HepG2 (cell line): ENCODE data around the gene ZMYND10. TPM values are rescaled to one million over a fixed set of nuclear protein-coding genes. Genes with fewer than 3 reads are reported as not detected.
A peak's percentile ranks its signal among the peaks of the same experiment; 100 is the strongest.

Source experiments
- ESRRA ChIP-seq: sonication (generic); formaldehyde crosslinking; IDR thresholded peaks from 2 replicates; pipeline ENCODE4 v1.5.1; 2020; ENCODE audit warnings: mild to moderate bottlenecking, low read depth, missing genetic modification reagents
- FOXP4 ChIP-seq: sonication (generic); formaldehyde crosslinking; IDR thresholded peaks from 2 replicates; pipeline ENCODE4 v1.4.0; 2020; ENCODE audit warnings: missing genetic modification reagents
- HCFC1 ChIP-seq: fragments of 150-350 bp; IDR thresholded peaks from 2 replicates; pipeline ENCODE4 v1.6.1; 2014; ENCODE audit warnings: low read depth, low read length
- KMT2A ChIP-seq: sonication (generic); formaldehyde crosslinking; IDR thresholded peaks from 2 replicates; pipeline ENCODE4 v1.4.0; 2020; ENCODE audit warnings: missing genetic modification reagents
- RXRA ChIP-seq: sonication (generic); formaldehyde crosslinking; IDR thresholded peaks from 2 replicates; pipeline ENCODE4 v1.5.1; 2020; ENCODE audit warnings: missing genetic modification reagents
- SIX1 ChIP-seq: sonication (generic); formaldehyde crosslinking; IDR thresholded peaks from 2 replicates; pipeline ENCODE4 v1.4.0; 2020; ENCODE audit warnings: missing genetic modification reagents, borderline replicate concordance
- SMAD3 ChIP-seq: sonication (generic); formaldehyde crosslinking; IDR thresholded peaks from 2 replicates; pipeline ENCODE4 v1.4.0; 2020; ENCODE audit warnings: missing genetic modification reagents
- SRSF4 ChIP-seq: fragments of 200-400 bp; formaldehyde crosslinking; IDR thresholded peaks from one replicate; pipeline ENCODE4 v1.6.1; 2018; ENCODE audit warnings: mild to moderate bottlenecking, low read depth, low read length, moderate library complexity; ENCODE audit not compliant: poor library complexity, severe bottlenecking
- ZBTB20 ChIP-seq: sonication (generic); formaldehyde crosslinking; IDR thresholded peaks from 2 replicates; pipeline ENCODE4 v1.8.1; 2023; ENCODE audit warnings: missing genetic modification reagents, low read depth, mild to moderate bottlenecking, borderline replicate concordance
- ZBTB4 ChIP-seq: sonication (generic); formaldehyde crosslinking; IDR thresholded peaks from 2 replicates; pipeline ENCODE4 v1.4.0; 2020; ENCODE audit warnings: missing genetic modification reagents, mild to moderate bottlenecking, borderline replicate concordance
- ZHX2 ChIP-seq, 2 experiments: sonication (generic) in 1 of 2; formaldehyde crosslinking in 1 of 2; IDR thresholded peaks; 2 replicates each; pipeline versions ENCODE4 v1.6.1 to v1.9.0; 2014 to 2022; ENCODE audit warnings: antibody characterized with exemption in 1 of 2, borderline replicate concordance in 1 of 2, inconsistent platforms in 1 of 2, low read depth in 1 of 2, missing genetic modification reagents in 1 of 2
- ZNF770 ChIP-seq: sonication (generic); formaldehyde crosslinking; IDR thresholded peaks from 2 replicates; pipeline ENCODE4 v1.5.0; 2020; ENCODE audit warnings: mild to moderate bottlenecking, missing genetic modification reagents
- ZNF781 ChIP-seq: sonication (generic); formaldehyde crosslinking; IDR thresholded peaks from 2 replicates; pipeline ENCODE4 v1.5.1; 2020; ENCODE audit warnings: borderline replicate concordance, mild to moderate bottlenecking, missing genetic modification reagents; ENCODE audit errors: not compliant biosample characterization
- ZNF792 ChIP-seq: IDR thresholded peaks from 2 replicates; pipeline ENCODE4 v1.6.1; 2016
- polyA plus RNA-seq, 8 experiments: library from polyadenylated mRNA; depleted of rRNA in 3 of 8; stranded (reverse) in 7 of 8; unstranded in 1 of 8; fragments of >200 nt; fragmentation: Illumina TruSeq in 4 of 8; extraction: Trizol in 4 of 8; gene quantifications; 2 replicates each; pipeline versions ENCODE4 v1.2.1 to v1.2.3, GENCODE V29; 2011 to 2016; ENCODE audit warnings: low read depth in 4 of 8, missing spikeins in 1 of 8, mixed read lengths in 1 of 8; ENCODE audit not compliant: insufficient read depth in 1 of 8
- total RNA-seq, 5 experiments: library from RNA; depleted of rRNA; stranded (reverse); fragments of >200 nt; fragmentation: Illumina TruSeq; extraction: Trizol; gene quantifications; 2 replicates each; pipeline ENCODE4 v1.2.3, GENCODE V29; 2016; ENCODE audit warnings: low read depth in 1 of 5

The ZMYND10 gene
- total and polyA plus RNA-seq, 2 of the 13 experiments (the other 11 are each of a cell fraction or from before 2014, with no cell fraction given) = 0.60 to 0.74 TPM

- TF ChIP-seq SIX1 (CRISPR knock-in tag) = peak; percentile 48
- peak; percentile 69; the same call in 1 of the 2 replicates for TF ChIP-seq ZNF792
- no peak; the same call in 1 of the 2 replicates for TF ChIP-seq ZHX2 (IDR thresholded peaks at IDR 0.05; ENCODE audit: low read depth)
- peak; percentile 37; the same call in 1 of the 2 replicates for TF ChIP-seq ZHX2 (CRISPR knock-in tag; IDR thresholded peaks at IDR 0.05; ENCODE audit: borderline replicate concordance)
- TF ChIP-seq SRSF4 = no peak
- no peak; the same call in 1 of the 2 replicates for TF ChIP-seq KMT2A (CRISPR knock-in tag)
- peak; percentile 26; the same call in 1 of the 2 replicates for TF ChIP-seq HCFC1
- no peak for TF ChIP-seq SMAD3 (CRISPR knock-in tag)
- TF ChIP-seq ZBTB20 (CRISPR knock-in tag) = peak; percentile 20; the same call in 1 of the 2 replicates
- peak; percentile 69 for TF ChIP-seq ZNF781 (CRISPR knock-in tag)
- 0 out of 2 replicates have a peak, but pooled peaks have one; percentile 15 for TF ChIP-seq ZNF770 (CRISPR knock-in tag)
- peak; percentile 21; the same call in 1 of the 2 replicates for TF ChIP-seq ESRRA (CRISPR knock-in tag)
- no peak; the same call in 1 of the 2 replicates for TF ChIP-seq RXRA (CRISPR knock-in tag)
- peak; percentile 25; the same call in 1 of the 2 replicates for TF ChIP-seq FOXP4 (CRISPR knock-in tag)
- TF ChIP-seq ZBTB4 (CRISPR knock-in tag) = no peak
Measured at GRCh38 chr3:50337175-50337861, 8.2 kb downstream of the ZMYND10 start (continued).
